ENCODE measurements around the gene PRR5. TPM values are rescaled to one million over a fixed set of nuclear protein-coding genes. Genes with fewer than 3 reads are reported as not detected.

Gene PRR5
- total RNA-seq, 2 experiments from 2014 or later: 22.1 to 22.6 TPM

DNA sequence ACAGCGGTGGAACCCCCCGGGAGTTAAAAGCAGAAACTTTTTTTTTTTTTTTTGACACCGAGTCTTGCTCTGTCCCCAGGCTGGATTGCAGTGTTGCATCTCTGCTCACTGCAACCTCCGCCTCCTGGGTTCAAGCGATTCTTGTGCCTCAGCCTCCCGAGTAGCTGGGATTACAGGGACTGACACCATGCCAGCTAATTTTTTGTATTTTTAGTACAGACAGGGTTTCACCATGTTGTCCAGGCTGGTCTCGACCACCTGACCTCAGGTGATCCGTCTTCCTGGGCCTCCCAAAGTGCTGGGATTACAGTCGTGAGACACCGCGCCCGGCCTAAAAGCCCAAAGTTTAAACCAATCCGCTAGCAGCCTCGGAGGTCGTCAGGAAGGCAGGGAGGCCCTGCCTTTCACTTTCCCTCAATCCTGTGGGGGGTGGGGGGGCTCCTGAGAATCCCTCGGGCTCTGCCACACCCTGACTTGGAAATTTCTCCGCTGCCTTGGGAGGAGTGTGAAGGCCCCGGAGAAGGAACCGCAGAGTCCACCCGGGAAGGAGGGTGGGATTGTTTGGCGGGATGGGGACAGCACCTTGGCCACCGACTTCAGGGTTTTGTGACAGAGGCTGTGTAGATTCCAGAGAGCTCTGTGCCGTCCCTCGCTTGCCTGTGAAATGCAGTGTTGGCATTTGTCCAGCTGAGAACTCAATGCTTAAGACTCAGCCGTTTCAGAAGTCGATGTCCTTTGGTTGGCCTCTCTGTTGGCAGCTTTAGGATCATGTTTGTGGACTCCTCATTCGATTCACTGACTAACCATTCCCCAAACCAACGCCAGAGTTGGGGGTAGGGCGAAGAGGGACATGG is 51.4 kb downstream of the PRR5 start:
- Mint-ChIP-seq H3K27me3 (peaks cover 51% of the 10 kb centered on the region), H3K4me3 (no peak overlapping the region), H3K4me1 (peaks cover 2% of the 10 kb centered on the region), H3K36me3 (ENCODE audit: low read depth) (no peaks in the 10 kb centered on the region), H3K27ac (no peak overlapping the region), H3K9me3 (no peaks in the 10 kb centered on the region)
- no peak for DNase-seq
- ChIA-PET CTCF (no interaction called here), POLR2A (no interaction called here)

DNA sequence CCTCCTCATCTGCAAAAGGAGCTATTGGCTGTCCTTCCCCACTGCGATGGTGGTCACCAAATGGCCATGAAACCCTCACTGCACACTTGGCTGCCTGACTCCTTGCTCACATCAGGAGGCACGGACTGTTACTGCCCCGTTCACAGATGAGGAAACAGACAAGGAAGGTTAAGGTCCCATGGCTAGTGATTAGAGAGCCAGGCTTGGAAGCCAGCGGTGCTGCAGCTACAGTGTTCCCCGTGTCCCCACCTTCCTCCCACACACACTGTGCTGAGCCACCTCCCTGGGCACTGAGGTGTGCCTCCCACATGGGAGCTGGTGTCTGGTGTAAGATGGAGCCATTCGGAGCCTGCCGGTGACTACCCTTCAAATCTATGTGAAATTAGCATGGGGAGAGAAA is 53.0 kb downstream of the PRR5 start:
- Mint-ChIP-seq H3K9me3 (no peaks in the 10 kb centered on the region), H3K36me3 (ENCODE audit: low read depth) (no peaks in the 10 kb centered on the region), H3K4me1 (peaks cover 2% of the 10 kb centered on the region), H3K27me3 (peaks cover 47% of the 10 kb centered on the region), H3K27ac (no peak overlapping the region), H3K4me3 (no peak overlapping the region)
- ChIA-PET POLR2A (no interaction called here), CTCF (no interaction called here)
- no peak for DNase-seq

DNA sequence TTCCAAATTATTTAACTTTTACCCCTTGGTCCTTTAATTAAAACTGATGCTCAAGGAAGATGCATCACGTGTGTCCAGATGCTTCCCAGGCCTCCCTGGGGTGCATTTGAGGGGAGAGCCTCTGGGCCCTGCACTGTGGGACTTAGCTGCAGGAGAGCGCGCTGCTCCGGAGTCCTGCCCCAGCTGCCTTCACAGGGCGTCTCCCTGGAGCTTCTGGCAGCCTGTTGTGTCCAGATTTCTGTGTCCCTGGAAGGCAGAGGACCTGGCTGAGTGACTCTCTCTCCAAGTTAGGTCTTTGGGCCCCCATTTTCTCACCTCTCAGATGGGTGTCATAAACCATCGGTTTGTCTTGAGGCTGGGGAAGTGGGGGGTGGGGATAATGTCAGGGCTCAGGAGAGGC is 53.4 kb downstream of the PRR5 start:
- no peaks in the 10 kb centered on the region for H3K9me3 Mint-ChIP-seq
- H3K36me3 Mint-ChIP-seq (ENCODE audit: low read depth): no peaks in the 10 kb centered on the region
- no peak for DNase-seq
- no peak overlapping the region for H3K4me3 Mint-ChIP-seq
- POLR2A ChIA-PET: no interaction called here
- H3K27me3 Mint-ChIP-seq: peaks cover 45% of the 10 kb centered on the region
- peaks cover 2% of the 10 kb centered on the region for H3K4me1 Mint-ChIP-seq
- CTCF ChIA-PET: no interaction called here
- no peak overlapping the region for H3K27ac Mint-ChIP-seq

DNA sequence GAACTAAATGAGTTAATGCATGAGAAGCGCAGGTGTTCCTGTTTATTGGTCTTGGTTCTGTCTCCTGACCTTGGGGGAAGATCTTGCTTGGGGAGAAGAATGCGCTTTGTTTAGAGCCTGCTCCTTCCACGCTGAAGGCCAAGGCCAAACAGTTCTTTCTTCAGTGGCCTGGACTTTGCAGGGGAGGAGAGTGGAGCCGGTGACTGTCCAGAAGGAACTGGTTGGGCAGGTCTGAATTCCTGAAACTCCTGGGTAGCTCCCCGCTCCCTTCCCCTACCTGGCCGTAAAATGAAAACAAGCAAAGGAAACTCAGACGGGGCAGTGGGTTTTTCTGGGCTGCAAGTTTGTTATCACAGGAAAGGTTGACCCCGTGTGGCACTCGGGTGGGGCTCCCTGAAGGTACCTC is 54.0 kb downstream of the PRR5 start:
- no peak for DNase-seq
- CTCF ChIA-PET: no interaction called here
- no peak overlapping the region for H3K4me3 Mint-ChIP-seq
- peaks cover 2% of the 10 kb centered on the region for H3K4me1 Mint-ChIP-seq
- no peaks in the 10 kb centered on the region for H3K36me3 Mint-ChIP-seq (ENCODE audit: low read depth)
- no peaks in the 10 kb centered on the region for H3K9me3 Mint-ChIP-seq
- H3K27ac Mint-ChIP-seq: no peak overlapping the region
- POLR2A ChIA-PET: no interaction called here
- peaks cover 42% of the 10 kb centered on the region for H3K27me3 Mint-ChIP-seq

DNA sequence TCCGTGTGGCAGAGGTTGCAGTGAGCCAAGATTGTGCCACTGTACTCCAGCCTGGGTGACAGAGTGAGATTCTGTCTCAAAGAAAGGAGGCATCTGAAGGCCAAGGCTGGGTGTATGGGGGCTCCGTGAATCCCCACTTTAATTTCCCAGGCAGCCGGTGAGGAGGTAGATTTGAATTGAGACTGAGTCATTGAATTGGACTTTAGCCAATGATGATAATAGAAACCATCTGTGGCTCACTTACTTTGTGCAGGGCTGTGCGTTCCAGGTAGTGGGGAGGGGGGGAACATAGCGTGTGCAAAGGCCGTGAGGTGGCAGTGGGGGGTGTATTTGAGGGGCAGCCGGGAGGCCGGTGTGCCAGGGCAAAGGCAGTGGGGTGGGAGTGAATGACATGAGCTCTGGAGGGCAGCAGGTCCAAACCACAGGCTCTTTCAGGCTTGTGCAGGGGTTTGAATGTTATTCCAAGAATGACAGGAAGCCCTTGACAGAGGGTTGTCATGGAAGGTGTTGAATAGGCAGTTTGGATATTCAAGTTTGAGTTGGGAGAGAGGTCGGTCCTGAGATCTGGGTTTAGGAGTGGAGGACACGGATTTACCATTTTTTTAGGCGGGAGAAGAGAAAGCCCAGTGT is 56.5 kb downstream of the PRR5 start:
- H3K27me3 Mint-ChIP-seq: peaks cover 27% of the 10 kb centered on the region
- ChIA-PET POLR2A (no interaction called here), CTCF (no interaction called here)
- no peaks in the 10 kb centered on the region for H3K9me3 Mint-ChIP-seq
- no peaks in the 10 kb centered on the region for H3K36me3 Mint-ChIP-seq (ENCODE audit: low read depth)
- no peak for DNase-seq
- no peaks in the 10 kb centered on the region for H3K4me1 Mint-ChIP-seq
- H3K27ac Mint-ChIP-seq: no peak overlapping the region
- H3K4me3 Mint-ChIP-seq: no peak overlapping the region

DNA sequence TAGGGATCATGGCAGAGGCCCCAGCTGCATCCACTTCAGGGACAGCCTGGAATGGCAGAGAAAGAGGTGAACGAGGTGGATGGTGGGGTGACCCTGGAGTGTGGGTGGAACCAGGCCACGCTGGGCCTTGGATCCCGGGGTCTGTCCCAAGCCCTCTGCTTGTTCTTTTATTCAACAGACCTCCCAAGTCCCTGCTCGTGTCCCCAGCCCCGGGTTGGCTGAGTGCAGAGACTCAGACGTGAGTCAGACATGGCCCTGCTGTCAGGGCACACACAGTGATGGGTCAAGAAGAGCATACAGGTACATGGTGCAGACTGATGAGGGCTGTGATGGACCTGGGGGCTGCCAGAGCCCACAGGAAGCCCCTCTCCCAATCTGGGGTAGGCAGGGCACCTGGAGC is 57.0 kb downstream of the PRR5 start:
- ChIA-PET POLR2A (no interaction called here), CTCF (no interaction called here)
- H3K4me3 Mint-ChIP-seq: no peak overlapping the region
- no peaks in the 10 kb centered on the region for H3K36me3 Mint-ChIP-seq (ENCODE audit: low read depth)
- no peak for DNase-seq
- H3K4me1 Mint-ChIP-seq: no peaks in the 10 kb centered on the region
- H3K9me3 Mint-ChIP-seq: no peaks in the 10 kb centered on the region
- peaks cover 21% of the 10 kb centered on the region for H3K27me3 Mint-ChIP-seq
- no peak overlapping the region for H3K27ac Mint-ChIP-seq

DNA sequence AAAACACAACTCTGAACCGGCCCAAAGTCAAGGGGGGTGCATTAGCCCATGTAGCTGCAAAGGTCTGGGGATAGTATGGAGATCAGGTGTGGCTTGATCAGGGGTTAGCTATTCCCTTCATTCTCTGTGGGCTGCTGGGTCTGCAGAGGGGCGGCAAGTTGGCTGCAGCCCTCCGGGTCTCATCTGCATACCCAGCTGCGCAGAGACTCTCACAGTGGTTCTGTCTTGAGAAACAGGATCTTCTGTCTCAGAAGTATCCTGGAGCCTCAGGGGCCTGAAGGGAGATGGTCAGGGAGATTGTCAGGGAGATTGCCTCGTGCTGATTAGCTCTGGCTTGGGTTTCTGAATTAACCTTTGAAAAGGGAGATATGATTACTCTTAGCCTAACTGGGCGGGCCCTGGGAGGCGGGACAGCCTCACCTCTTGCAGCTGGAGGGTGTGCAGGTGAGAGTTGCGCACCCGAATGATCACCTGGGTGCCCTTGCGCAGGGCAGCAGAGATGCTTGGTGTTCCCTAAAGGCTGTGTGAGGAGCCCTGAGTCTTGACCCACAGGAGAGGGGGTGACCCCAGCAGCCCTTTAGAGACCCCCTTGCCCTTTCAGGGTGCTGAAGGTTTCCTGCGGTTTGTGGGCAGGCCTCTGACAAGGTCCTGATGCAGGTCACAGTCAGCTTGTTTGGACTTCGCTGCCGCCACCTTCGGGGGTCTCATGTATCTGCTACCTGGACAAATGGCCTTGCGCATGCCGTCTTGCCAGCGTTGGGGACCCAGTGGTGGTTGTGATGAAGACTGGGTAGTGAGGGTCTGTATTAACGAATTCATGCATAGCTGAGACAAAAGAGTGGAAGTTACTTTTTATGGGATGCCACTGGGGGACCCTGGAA is 57.7 kb downstream of the PRR5 start:
- Mint-ChIP-seq H3K36me3 (ENCODE audit: low read depth) (no peaks in the 10 kb centered on the region), H3K4me3 (no peak overlapping the region), H3K27me3 (peaks cover 15% of the 10 kb centered on the region), H3K27ac (no peak overlapping the region), H3K9me3 (no peaks in the 10 kb centered on the region), H3K4me1 (no peaks in the 10 kb centered on the region)
- ChIA-PET POLR2A (no interaction called here), CTCF (no interaction called here)
- no peak for DNase-seq

DNA sequence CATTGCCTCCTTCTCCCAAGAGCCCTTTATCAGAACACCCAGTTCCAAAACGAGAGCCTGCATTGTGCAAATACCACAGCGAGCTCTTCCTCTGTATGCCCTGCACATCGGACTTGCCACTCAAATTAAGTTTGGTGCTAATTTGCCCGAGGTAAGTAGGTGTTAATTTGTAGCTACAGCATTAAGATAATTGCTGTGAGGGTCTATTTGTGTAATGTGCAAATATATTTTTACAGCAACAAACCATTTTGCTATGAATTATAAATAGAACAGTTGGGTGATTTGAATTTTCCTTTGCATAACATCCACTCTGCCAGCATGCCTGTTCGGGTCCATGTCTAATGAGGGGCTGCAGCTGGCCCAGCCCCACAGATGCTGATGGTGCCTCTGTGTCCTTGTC is 58.5 kb downstream of the PRR5 start:
- no peaks in the 10 kb centered on the region for H3K4me1 Mint-ChIP-seq
- CTCF ChIA-PET: no interaction called here
- POLR2A ChIA-PET: no interaction called here
- H3K27me3 Mint-ChIP-seq: peaks cover 8% of the 10 kb centered on the region
- H3K9me3 Mint-ChIP-seq: no peaks in the 10 kb centered on the region
- H3K36me3 Mint-ChIP-seq (ENCODE audit: low read depth): no peaks in the 10 kb centered on the region
- H3K4me3 Mint-ChIP-seq: no peak overlapping the region
- DNase-seq: no peak
- H3K27ac Mint-ChIP-seq: no peak overlapping the region

DNA sequence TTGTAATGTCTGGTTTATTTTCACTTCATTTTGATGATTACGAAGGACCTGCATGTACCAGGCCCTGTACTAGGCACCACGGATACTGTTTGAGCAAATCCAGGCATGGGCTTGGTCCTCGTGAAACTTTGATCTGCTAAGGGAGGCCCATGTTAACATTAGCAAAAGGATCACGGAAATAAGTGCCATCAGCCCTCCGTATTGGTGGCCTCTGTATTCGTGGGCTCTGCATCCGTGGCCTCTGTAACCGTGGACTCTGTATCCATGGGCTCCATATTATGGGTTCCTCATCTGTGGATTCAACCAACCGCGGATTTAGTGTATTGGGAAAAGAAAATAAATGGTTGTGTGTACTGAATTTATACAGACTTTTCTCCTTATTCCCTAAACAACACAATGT is 59.0 kb downstream of the PRR5 start:
- Mint-ChIP-seq H3K4me3 (no peak overlapping the region), H3K9me3 (no peaks in the 10 kb centered on the region), H3K27ac (no peak overlapping the region), H3K27me3 (peaks cover 3% of the 10 kb centered on the region), H3K4me1 (no peaks in the 10 kb centered on the region), H3K36me3 (ENCODE audit: low read depth) (no peaks in the 10 kb centered on the region)
- ChIA-PET POLR2A (no interaction called here), CTCF (no interaction called here)
- DNase-seq: no peak

DNA sequence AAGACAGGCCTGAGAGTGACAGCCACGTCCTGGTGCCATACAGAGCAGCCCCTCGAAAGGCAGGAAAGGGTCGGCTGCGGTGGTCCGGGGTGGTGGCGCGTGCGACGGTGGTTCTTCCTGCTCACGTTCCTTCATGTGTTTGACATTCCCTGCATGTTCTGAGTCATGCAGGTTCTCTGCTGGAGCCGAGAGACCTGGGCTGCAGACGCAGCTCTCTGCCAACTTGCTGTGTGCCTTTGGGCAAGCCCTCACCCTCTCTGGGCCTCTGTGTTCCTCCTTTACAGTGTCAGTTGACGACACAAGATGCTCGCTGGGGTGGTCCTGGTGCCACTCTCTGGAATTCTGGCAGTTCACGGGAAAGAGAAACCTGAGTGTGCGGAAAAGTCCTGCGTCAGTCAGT is 62.4 kb downstream of the PRR5 start:
- Mint-ChIP-seq H3K36me3 (ENCODE audit: low read depth) (no peaks in the 10 kb centered on the region), H3K4me1 (no peaks in the 10 kb centered on the region), H3K27ac (no peak overlapping the region), H3K9me3 (no peaks in the 10 kb centered on the region), H3K27me3 (no peaks in the 10 kb centered on the region), H3K4me3 (no peak overlapping the region)
- ChIA-PET CTCF (no interaction called here), POLR2A (no interaction called here)
- DNase-seq: no peak

DNA sequence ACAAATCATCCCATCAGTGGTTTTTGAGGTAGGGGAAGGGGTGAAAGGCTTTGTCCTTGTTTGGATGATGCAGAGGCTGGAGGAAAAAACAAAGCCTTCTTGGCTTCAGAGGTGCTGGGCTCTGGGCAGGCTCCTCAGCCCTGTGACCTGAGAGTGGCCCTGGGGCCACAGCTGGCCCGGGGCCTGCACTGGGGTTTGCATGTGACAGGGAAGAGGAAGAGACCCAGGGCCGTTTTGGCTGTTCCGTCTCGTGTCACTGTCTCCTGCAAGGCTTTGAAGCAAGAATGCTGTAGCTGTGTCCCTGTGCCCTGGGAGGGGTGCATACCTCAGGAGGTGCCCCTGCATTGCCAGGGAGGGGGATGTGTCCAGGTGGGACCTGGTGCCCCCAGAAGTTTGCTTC is 63.0 kb downstream of the PRR5 start:
- H3K9me3 Mint-ChIP-seq: no peaks in the 10 kb centered on the region
- no peaks in the 10 kb centered on the region for H3K27me3 Mint-ChIP-seq
- ChIA-PET CTCF (no interaction called here), POLR2A (no interaction called here)
- no peaks in the 10 kb centered on the region for H3K4me1 Mint-ChIP-seq
- no peak overlapping the region for H3K4me3 Mint-ChIP-seq
- no peak for DNase-seq
- no peaks in the 10 kb centered on the region for H3K36me3 Mint-ChIP-seq (ENCODE audit: low read depth)
- H3K27ac Mint-ChIP-seq: no peak overlapping the region

DNA sequence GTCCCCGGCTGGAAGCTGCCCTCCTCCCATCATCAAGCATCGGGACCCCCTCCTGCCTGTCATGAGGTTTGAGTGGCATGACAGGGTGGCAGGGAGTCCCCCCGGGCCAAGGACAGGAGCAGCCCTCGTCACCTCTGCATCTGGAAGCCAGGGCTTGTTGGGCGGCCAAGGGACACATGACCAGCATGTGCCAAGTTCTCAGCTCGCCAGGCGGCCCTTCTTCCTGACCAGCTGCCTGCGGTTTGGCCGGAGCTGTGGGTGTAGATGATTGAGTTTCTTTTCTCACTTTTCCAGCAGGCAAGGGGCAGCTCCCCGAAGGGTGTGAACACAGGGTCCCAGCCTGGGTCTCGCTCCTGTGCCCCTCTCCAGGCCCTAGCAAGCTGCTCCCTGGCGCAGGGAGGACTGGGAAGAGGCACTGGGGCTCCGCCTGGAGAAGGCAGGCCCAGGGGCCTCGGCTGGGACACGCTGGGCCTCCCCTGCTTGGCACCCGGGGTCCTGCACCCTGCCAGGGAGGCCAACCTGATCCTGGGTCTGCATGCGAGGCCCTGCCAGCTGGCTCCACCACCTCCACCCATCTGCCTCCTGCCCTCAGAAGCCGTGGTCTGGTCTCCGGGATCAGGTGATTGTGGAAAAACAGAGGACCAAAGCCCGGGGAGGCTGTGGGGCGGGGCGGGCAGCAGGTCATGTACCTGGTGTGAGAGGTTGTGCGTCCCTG is 63.7 kb downstream of the PRR5 start:
- H3K27me3 Mint-ChIP-seq: peaks cover 3% of the 10 kb centered on the region
- CTCF ChIA-PET: no interaction called here
- no peaks in the 10 kb centered on the region for H3K36me3 Mint-ChIP-seq (ENCODE audit: low read depth)
- POLR2A ChIA-PET: no interaction called here
- H3K4me1 Mint-ChIP-seq: no peaks in the 10 kb centered on the region
- no peak overlapping the region for H3K4me3 Mint-ChIP-seq
- DNase-seq: no peak
- H3K27ac Mint-ChIP-seq: no peak overlapping the region
- no peaks in the 10 kb centered on the region for H3K9me3 Mint-ChIP-seq

DNA sequence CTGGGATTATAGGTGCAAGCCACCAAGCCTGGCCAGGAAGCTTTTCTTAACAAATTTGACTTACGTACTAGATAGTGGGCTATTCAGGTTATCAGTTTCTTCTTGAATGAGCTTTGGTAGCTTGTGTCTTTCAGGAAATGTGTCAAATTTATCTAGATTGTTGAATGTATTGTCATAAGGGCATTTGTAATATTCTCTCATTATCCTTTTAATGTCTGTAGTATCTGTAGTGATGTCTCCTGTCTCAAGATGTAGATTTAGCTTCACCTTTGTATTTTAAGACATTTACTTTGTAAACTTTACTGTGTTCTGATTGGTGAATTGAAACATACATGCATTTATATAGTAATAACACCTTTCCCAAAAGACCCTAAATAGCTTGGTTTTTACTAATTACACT is 71.1 kb downstream of the PRR5 start:
- H3K9me3 Mint-ChIP-seq: peaks cover 9% of the 10 kb centered on the region
- H3K4me3 Mint-ChIP-seq: no peak overlapping the region
- peaks cover 5% of the 10 kb centered on the region for H3K27me3 Mint-ChIP-seq
- no peaks in the 10 kb centered on the region for H3K36me3 Mint-ChIP-seq (ENCODE audit: low read depth)
- ChIA-PET POLR2A (no interaction called here), CTCF (interaction anchor here (0.7 kb wide), 1 partner anchor 687 kb away, joined by 3 read pairs; no protein-coding TSS in a partner anchor)
- no peak for DNase-seq
- no peaks in the 10 kb centered on the region for H3K4me1 Mint-ChIP-seq
- H3K27ac Mint-ChIP-seq: no peak overlapping the region
